K562 (cell line): ENCODE results near the gene TICRR. TPM values are rescaled to one million over a fixed set of nuclear protein-coding genes. Genes with fewer than 3 reads are reported as not detected.
A peak's percentile ranks its signal among the peaks of the same experiment; 100 is the strongest.

Source experiments
- ATF1 ChIP-seq, 2 experiments: fragments of 450-650 bp in 1 of 2; IDR thresholded peaks; 2 replicates each; pipeline ENCODE4 v1.6.1; 2016; ENCODE audit warnings: missing compliant biosample characterization in 1 of 2, missing genetic modification characterization in 1 of 2
- CBX1 ChIP-seq: sonication (generic); IDR thresholded peaks from 2 replicates; pipeline ENCODE4 v1.6.1; 2016; ENCODE audit warnings: antibody characterized with exemption, low read depth, mild to moderate bottlenecking
- ESRRB ChIP-seq: fragments of 250-450 bp; sonication (Bioruptor Pico); IDR thresholded peaks from 2 replicates; pipeline ENCODE4 v1.5.0; 2020; ENCODE audit warnings: mild to moderate bottlenecking, moderate library complexity, borderline replicate concordance
- FOXJ2 ChIP-seq: fragments of 200-800 bp; sonication (Bioruptor generic); IDR thresholded peaks from 2 replicates; pipeline ENCODE4 v1.6.1; 2016; ENCODE audit warnings: missing genetic modification characterization, missing compliant biosample characterization
- LEF1 ChIP-seq: fragments of 450-650 bp; IDR thresholded peaks from 2 replicates; pipeline ENCODE4 v1.6.1; 2016; ENCODE audit warnings: mild to moderate bottlenecking
- NCOA1 ChIP-seq: fragments of 450-650 bp; IDR thresholded peaks from 2 replicates; pipeline ENCODE4 v1.6.1; 2016; ENCODE audit warnings: low read depth
- PHB ChIP-seq: fragments of 250-450 bp; sonication (Bioruptor Pico); IDR thresholded peaks from 2 replicates; pipeline ENCODE4 v1.5.0; 2021
- POLR2AphosphoS2 ChIP-seq: IDR thresholded peaks from 2 replicates; pipeline ENCODE4 v1.6.1; 2012; ENCODE audit warnings: low read length, improper control_type of control experiment
- POU5F1 ChIP-seq: fragments of 150-350 bp; IDR thresholded peaks from 2 replicates; pipeline ENCODE4 v1.6.1; 2014; ENCODE audit warnings: borderline replicate concordance, low read length, low read depth, mild to moderate bottlenecking; ENCODE audit not compliant: partially characterized antibody
- RAD51 ChIP-seq: fragments of 450-650 bp; IDR thresholded peaks from 2 replicates; pipeline ENCODE4 v1.7.1; 2016; ENCODE audit warnings: low read depth, mild to moderate bottlenecking, borderline replicate concordance
- RNF2 ChIP-seq: sonication (generic); IDR thresholded peaks from 2 replicates; pipeline ENCODE4 v1.6.1; 2016
- SAFB2 ChIP-seq: fragments of 200-400 bp; formaldehyde crosslinking; IDR thresholded peaks from 2 replicates; pipeline ENCODE4 v1.6.1; 2018; ENCODE audit warnings: borderline replicate concordance, low read length, low read depth, moderate library complexity; ENCODE audit not compliant: severe bottlenecking
- SMAD1 ChIP-seq: fragments of 150-350 bp; IDR thresholded peaks from 2 replicates; pipeline ENCODE4 v1.6.1; 2014; ENCODE audit warnings: low read length, low read depth; ENCODE audit not compliant: partially characterized antibody
- SMARCA4 ChIP-seq: fragments of 450-650 bp; IDR thresholded peaks from 2 replicates; pipeline ENCODE4 v1.6.1; 2016
- SMARCA5 ChIP-seq: fragments of 450-650 bp; IDR thresholded peaks from 2 replicates; pipeline ENCODE4 v1.6.1; 2016
- SRF ChIP-seq, 2 experiments: fragments of 250-450, 450-650 bp in 1 of 2; sonication (Bioruptor Pico) in 1 of 2; sonication (generic) in 1 of 2; formaldehyde crosslinking; IDR thresholded peaks; 2 replicates each; pipeline versions ENCODE4 v1.5.0 to v1.5.1; 2020 to 2022; ENCODE audit warnings: mild to moderate bottlenecking in 1 of 2, missing genetic modification reagents in 1 of 2
- TCF3 ChIP-seq: sonication (generic); formaldehyde crosslinking; IDR thresholded peaks from 2 replicates; pipeline ENCODE4 v1.4.0; 2020; ENCODE audit warnings: mild to moderate bottlenecking, missing genetic modification reagents
- THAP12 ChIP-seq: fragments of 250-450 bp; sonication (Bioruptor Pico); IDR thresholded peaks from 2 replicates; pipeline ENCODE4 v1.9.0; 2021; ENCODE audit warnings: mild to moderate bottlenecking, inconsistent platforms
- ZBTB34 ChIP-seq: fragments of 250-450 bp; sonication (Bioruptor Pico); IDR thresholded peaks from 2 replicates; pipeline ENCODE4 v1.8.0; 2021; ENCODE audit warnings: mild to moderate bottlenecking, moderate library complexity
- ZFP36 ChIP-seq: fragments of 150-350 bp; IDR thresholded peaks from 2 replicates; pipeline ENCODE4 v1.6.1; 2018; ENCODE audit warnings: low read length, low read depth; ENCODE audit not compliant: partially characterized antibody
- ZNF324 ChIP-seq: fragments of 250-450 bp; sonication (Bioruptor Pico); IDR thresholded peaks from 2 replicates; pipeline ENCODE4 v1.4.0; 2020; ENCODE audit warnings: mild to moderate bottlenecking
- polyA plus RNA-seq, 8 experiments: library from polyadenylated mRNA; depleted of rRNA in 4 of 8; stranded (reverse) in 5 of 8; unstranded in 3 of 8; fragments of >200 nt; fragmentation: Nextera tagmentation in 2 of 8; fragmentation: Illumina TruSeq in 1 of 8; extraction: Ambion mirVana in 2 of 8; extraction: Trizol in 1 of 8; gene quantifications; 2 replicates each; pipeline versions ENCODE4 v1.2.1 to v1.2.3, GENCODE V29; 2011 to 2014; ENCODE audit warnings: inconsistent platforms in 1 of 8, missing spikeins in 1 of 8
- total RNA-seq, 7 experiments: library from RNA; depleted of rRNA in 6 of 7; stranded (reverse); fragments of >200 nt in 6 of 7; fragmentation: Illumina TruSeq in 2 of 7; extraction: Trizol in 2 of 7; gene quantifications; 2 replicates each; pipeline versions ENCODE4 v1.2.1 to v1.2.3, GENCODE V29; 2011 to 2021; ENCODE audit warnings: low replicate concordance in 1 of 7
- TF ChIP-seq, protein P1 (sequence below), 2 experiments: fragments of 250-450 bp in 1 of 2; fragments of 450-650 bp in 1 of 2; sonication (Bioruptor Pico) in 1 of 2; IDR thresholded peaks; 2 replicates each; pipeline versions ENCODE4 v1.6.1 to v1.8.0; 2016 to 2021; ENCODE audit warnings: mild to moderate bottlenecking in 2 of 2, moderate library complexity in 2 of 2, missing compliant biosample characterization in 1 of 2, missing genetic modification characterization in 1 of 2
- TF ChIP-seq, protein P2 (sequence below): fragments of 450-650 bp; conservative IDR thresholded peaks from 2 replicates; pipeline ENCODE4 v1.6.1; 2016; ENCODE audit warnings: missing genetic modification characterization, low read depth, mild to moderate bottlenecking, missing compliant biosample characterization, moderate library complexity
- TF ChIP-seq, protein P3 (sequence below): fragments of 450-650 bp; formaldehyde crosslinking; IDR thresholded peaks from 2 replicates; pipeline ENCODE4 v1.4.0; 2020; ENCODE audit warnings: mild to moderate bottlenecking, moderate library complexity

The TICRR gene
- total and polyA plus RNA-seq, 9 of the 15 experiments (the other 6 are each of a cell fraction or from before 2014, with no cell fraction given), result 0.84 to 22.9 (median 13.7) TPM

DNA sequence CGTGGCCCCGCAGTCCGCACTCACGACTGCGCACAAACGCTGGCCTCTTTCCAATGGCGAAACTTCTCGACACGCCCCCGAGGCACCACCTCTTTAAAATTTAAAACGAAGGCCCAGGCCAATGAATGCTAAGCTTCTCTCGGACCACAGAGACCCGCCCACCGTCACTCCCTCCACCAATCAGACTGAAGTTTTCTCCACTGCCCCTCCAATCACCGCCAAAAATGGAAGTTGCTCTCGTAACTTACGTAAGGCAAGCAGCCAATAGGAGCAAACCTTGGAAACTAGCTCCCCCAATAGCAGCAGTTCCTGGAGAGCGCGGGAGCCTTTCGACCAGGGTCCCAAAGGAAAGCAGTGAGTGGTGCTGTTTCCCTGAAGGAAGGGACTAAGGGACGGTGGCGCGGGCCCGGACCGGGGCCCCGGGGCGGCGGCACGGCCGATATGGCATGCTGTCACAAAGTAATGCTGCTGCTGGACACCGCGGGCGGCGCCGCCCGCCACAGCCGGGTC, at the start of gene TICRR (continued):
- TF ChIP-seq POLR2AphosphoS2 (no peak), ZNF324 (CRISPR knock-in tag) (no peak), PHB (no peak), THAP12 (CRISPR knock-in tag) (no peak), RAD51 (no peak), SMARCA5 (no peak), POU5F1 (no peak), ZFP36 (no peak), SRF (CRISPR knock-in tag; IDR thresholded peaks at IDR 0.05) (peak in 1 of 2 experiments; percentile 94; a peak in 2 of 4 replicates), ZBTB34 (CRISPR knock-in tag) (no peak), RNF2 (no peak), ESRRB (CRISPR knock-in tag) (no peak), ATF1 (CRISPR knock-in tag; IDR thresholded peaks at IDR 0.05) (no peak), ATF1 (tag; IDR thresholded peaks at IDR 0.05) (peak; percentile 93), SMAD1 (peak; percentile 89), CBX1 (no peak), FOXJ2 (tag) (no peak), SAFB2 (no peak), LEF1 (no peak), NCOA1 (no peak), TCF3 (CRISPR knock-in tag) (no peak), SMARCA4 (no peak)
- TF ChIP-seq, protein P1, sequence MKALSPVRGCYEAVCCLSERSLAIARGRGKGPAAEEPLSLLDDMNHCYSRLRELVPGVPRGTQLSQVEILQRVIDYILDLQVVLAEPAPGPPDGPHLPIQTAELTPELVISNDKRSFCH (CRISPR knock-in tag; IDR thresholded peaks at IDR 0.05), result no peak
- TF ChIP-seq, protein P1 (tag; IDR thresholded peaks at IDR 0.05), result no peak
- TF ChIP-seq, protein P2, sequence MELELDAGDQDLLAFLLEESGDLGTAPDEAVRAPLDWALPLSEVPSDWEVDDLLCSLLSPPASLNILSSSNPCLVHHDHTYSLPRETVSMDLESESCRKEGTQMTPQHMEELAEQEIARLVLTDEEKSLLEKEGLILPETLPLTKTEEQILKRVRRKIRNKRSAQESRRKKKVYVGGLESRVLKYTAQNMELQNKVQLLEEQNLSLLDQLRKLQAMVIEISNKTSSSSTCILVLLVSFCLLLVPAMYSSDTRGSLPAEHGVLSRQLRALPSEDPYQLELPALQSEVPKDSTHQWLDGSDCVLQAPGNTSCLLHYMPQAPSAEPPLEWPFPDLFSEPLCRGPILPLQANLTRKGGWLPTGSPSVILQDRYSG (tag), result no peak
- TF ChIP-seq, protein P3, sequence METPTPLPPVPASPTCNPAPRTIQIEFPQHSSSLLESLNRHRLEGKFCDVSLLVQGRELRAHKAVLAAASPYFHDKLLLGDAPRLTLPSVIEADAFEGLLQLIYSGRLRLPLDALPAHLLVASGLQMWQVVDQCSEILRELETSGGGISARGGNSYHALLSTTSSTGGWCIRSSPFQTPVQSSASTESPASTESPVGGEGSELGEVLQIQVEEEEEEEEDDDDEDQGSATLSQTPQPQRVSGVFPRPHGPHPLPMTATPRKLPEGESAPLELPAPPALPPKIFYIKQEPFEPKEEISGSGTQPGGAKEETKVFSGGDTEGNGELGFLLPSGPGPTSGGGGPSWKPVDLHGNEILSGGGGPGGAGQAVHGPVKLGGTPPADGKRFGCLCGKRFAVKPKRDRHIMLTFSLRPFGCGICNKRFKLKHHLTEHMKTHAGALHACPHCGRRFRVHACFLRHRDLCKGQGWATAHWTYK (CRISPR knock-in tag), result no peak
